GM12801 (cell line): ENCODE results near the gene TNIK.

Source experiments
- TF ChIP-seq, protein P1 (sequence below): IDR thresholded peaks from one replicate; pipeline ENCODE4 v1.5.1; 2011; ENCODE audit warnings: control low read depth; ENCODE audit not compliant: insufficient read length; ENCODE audit errors: extremely low read depth

The TNIK gene

GRCh38 chr3:171212648-171213047 lies 247.6 kb downstream of the TNIK start:
- TF ChIP-seq, protein P1, sequence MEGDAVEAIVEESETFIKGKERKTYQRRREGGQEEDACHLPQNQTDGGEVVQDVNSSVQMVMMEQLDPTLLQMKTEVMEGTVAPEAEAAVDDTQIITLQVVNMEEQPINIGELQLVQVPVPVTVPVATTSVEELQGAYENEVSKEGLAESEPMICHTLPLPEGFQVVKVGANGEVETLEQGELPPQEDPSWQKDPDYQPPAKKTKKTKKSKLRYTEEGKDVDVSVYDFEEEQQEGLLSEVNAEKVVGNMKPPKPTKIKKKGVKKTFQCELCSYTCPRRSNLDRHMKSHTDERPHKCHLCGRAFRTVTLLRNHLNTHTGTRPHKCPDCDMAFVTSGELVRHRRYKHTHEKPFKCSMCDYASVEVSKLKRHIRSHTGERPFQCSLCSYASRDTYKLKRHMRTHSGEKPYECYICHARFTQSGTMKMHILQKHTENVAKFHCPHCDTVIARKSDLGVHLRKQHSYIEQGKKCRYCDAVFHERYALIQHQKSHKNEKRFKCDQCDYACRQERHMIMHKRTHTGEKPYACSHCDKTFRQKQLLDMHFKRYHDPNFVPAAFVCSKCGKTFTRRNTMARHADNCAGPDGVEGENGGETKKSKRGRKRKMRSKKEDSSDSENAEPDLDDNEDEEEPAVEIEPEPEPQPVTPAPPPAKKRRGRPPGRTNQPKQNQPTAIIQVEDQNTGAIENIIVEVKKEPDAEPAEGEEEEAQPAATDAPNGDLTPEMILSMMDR: no peak

DNA sequence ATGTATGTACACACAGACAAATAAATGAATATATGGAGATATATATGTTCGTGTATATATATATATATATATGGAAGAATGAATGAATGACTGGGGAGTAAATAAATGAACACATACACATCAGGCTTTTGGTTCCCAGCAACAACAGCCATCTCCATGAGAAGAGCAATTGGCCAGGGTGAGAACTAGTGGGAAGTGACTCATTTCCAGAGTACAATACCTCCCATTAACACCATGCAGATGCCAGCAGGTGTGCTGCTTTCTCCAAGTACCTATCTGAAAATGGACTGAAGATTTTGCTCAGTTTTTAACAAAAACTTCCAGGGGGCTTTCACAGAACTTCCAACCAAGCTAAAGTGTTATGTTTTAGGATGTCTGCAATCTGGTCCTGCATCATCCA lies 253.9 kb downstream of the TNIK start:
- TF ChIP-seq, protein P1: no peak

DNA sequence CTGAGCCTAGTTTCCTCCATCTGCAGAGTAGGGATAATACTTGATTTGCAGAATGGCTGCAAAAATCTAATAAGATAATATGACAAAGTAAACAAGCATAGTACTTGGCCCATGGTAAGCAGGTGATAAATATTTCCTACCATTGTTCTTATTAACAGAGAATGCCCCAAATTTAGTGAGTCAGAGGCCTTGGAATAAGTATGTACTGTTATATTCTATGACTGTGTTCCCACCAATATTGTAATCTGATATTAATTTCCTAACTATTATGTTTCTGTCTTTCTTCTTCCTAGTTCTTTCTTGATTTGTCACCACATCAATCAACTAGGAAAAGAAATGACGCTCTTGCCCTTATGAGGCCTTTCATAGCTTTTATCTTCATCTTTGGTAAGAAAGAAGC lies 255.3 kb downstream of the TNIK start:
- TF ChIP-seq, protein P1: no peak

GRCh38 chr3:171201825-171202224 lies 258.4 kb downstream of the TNIK start:
- TF ChIP-seq, protein P1: no peak

GRCh38 chr3:171200750-171201088 lies 259.5 kb downstream of the TNIK start:
- TF ChIP-seq, protein P1: no peak

- TF ChIP-seq, protein P1: no peak
Observed at GRCh38 chr3:171200052-171200749, 260.0 kb downstream of the TNIK start.

GRCh38 chr3:171199473-171199829 lies 260.8 kb downstream of the TNIK start:
- TF ChIP-seq, protein P1: no peak
